Stimulated activated CD4-positive, alpha-beta T cell treated with anti-CD3 and anti-CD28 coated beads, TNF-alpha, amount 100 ng/mL, for 1 hour (primary cell): ENCODE results near the gene SESTD1.

Source experiments
- DNase-seq, 3 donors: peaks; one replicate each; pipeline ENCODE4 v3.0.0-alpha.2; 2020; ENCODE audit warnings: low read depth in 3 of 3, low spot score in 1 of 3

The SESTD1 gene

GRCh38 chr2:179264368-179265081 lies at the start of gene SESTD1:
Gene SESTD1 (minus strand): TSS chr2:179264832. CDS start chr2:179191841, 72,991 bp downstream.
- DNase-seq, result peak in 2 of 3 donors; percentile 6 to 38

- no peak for DNase-seq
These were observed 48.4 kb upstream of the SESTD1 start for GRCh38 chr2:179313057-179313456.

- no peak for DNase-seq
These were observed 46.5 kb upstream of the SESTD1 start for GRCh38 chr2:179311101-179311500.

- no peak for DNase-seq
These were observed 43.2 kb upstream of the SESTD1 start for GRCh38 chr2:179307616-179308371.

- DNase-seq, result no peak
These were observed 40.5 kb upstream of the SESTD1 start for GRCh38 chr2:179305125-179305524.

GRCh38 chr2:179304424-179304823 lies 39.8 kb upstream of the SESTD1 start:
- no peak for DNase-seq

- no peak for DNase-seq
These were observed 38.3 kb upstream of the SESTD1 start for GRCh38 chr2:179302764-179303571.

- DNase-seq, result no peak
These were observed 37.5 kb upstream of the SESTD1 start for GRCh38 chr2:179302149-179302548.

GRCh38 chr2:179298666-179299065 lies 34.0 kb upstream of the SESTD1 start:
- DNase-seq, result no peak

GRCh38 chr2:179297927-179298326 lies 33.3 kb upstream of the SESTD1 start:
- no peak for DNase-seq

GRCh38 chr2:179290329-179290728 lies 25.7 kb upstream of the SESTD1 start:
- no peak for DNase-seq

- DNase-seq, result no peak
These were observed 20.4 kb upstream of the SESTD1 start for GRCh38 chr2:179285060-179285459.

GRCh38 chr2:179277429-179278196 lies 13.0 kb upstream of the SESTD1 start:
- no peak for DNase-seq

- DNase-seq, result no peak
These were observed 10.8 kb upstream of the SESTD1 start for GRCh38 chr2:179275253-179276012.

- DNase-seq, result no peak
These were observed 10.1 kb upstream of the SESTD1 start for GRCh38 chr2:179274749-179275148.

GRCh38 chr2:179273461-179273962 lies 8.9 kb upstream of the SESTD1 start:
- no peak for DNase-seq

GRCh38 chr2:179272406-179273192 lies 8.0 kb upstream of the SESTD1 start:
- DNase-seq, result no peak

- no peak for DNase-seq
These were observed 6.1 kb upstream of the SESTD1 start for GRCh38 chr2:179270689-179271088.

- DNase-seq, result no peak
These were observed 3.8 kb upstream of the SESTD1 start for GRCh38 chr2:179268277-179268925.
